Ovary (tissue), 9 donors: ENCODE measurements around the gene RBM48. TPM values are rescaled to one million over a fixed set of nuclear protein-coding genes. Genes with fewer than 3 reads are reported as not detected.
A peak's percentile ranks its signal among the peaks of the same experiment; 100 is the strongest.
"Not testable (repeated sequence)": the region's sequence is repeated elsewhere in the genome, so short reads cannot be mapped to it uniquely, and the experiment has no call there.

Source experiments
- DNase-seq, 5 donors: peaks; one replicate each; pipeline ENCODE4 v3.0.0-alpha.2; 2019 to 2020
- H3K27ac ChIP-seq, 2 donors: fragments of 200-600 bp; one replicate each; pipeline versions ENCODE4 v1.5.1 to v1.8.0; 2019 to 2022
- H3K27me3 ChIP-seq: fragments of 200-600 bp; one replicate; pipeline ENCODE4 v1.8.0; 2022
- H3K36me3 ChIP-seq: fragments of 200-600 bp; sonication (generic); one replicate; pipeline ENCODE4 v1.5.1; 2019
- H3K4me1 ChIP-seq: one replicate; pipeline ENCODE4 v1.8.1; 2013; ENCODE audit warnings: mild to moderate bottlenecking, moderate library complexity; ENCODE audit not compliant: insufficient read depth
- H3K4me3 ChIP-seq: fragments of 200-600 bp; sonication (generic); one replicate; pipeline ENCODE4 v1.5.1; 2017
- H3K9me3 ChIP-seq, 2 donors: fragments of 200-600 bp in 1 of 2; sonication (generic) in 1 of 2; one replicate each; pipeline versions ENCODE4 v1.5.1 to v1.8.1; 2013 to 2019; ENCODE audit warnings: mild to moderate bottlenecking in 1 of 2, moderate library complexity in 1 of 2
- EP300 ChIP-seq: sonication (generic); formaldehyde crosslinking; IDR thresholded peaks from one replicate; pipeline ENCODE4 v1.6.1; 2017; ENCODE audit warnings: antibody characterized with exemption
- POLR2A ChIP-seq: fragments of 450-650 bp; IDR thresholded peaks from one replicate; pipeline ENCODE4 v1.6.1; 2017; ENCODE audit warnings: antibody characterized with exemption, mild to moderate bottlenecking, moderate library complexity
- WGBS, 3 donors: extraction: QIAGEN DNeasy Blood & Tissue Kit in 1 of 3; methylation state at CpG; one replicate each; pipeline versions ENCODE4 v1.1.5 to v1.1.7; 2013 to 2017; 5-methylcytosine and 5-hydroxymethylcytosine counted together
- intact Hi-C, 4 donors: fragments of 100-400 bp; cut with DNase I; formaldehyde crosslinking; loops; one replicate each; pipeline versions ENCODE4 v1.11.0 to v1.15.1; 2022 to 2023
- polyA plus RNA-seq, 2 donors: library from polyadenylated mRNA; stranded (reverse); fragments of 200-250 nt in 1 of 2; fragments of 350-450 nt in 1 of 2; fragmentation: Illumina TruSeq in 1 of 2; extraction: RNeasy Lipid Tissue Mini Kit (QIAGEN cat#74804) in 1 of 2; gene quantifications; one replicate each; pipeline ENCODE4 v1.2.3, GENCODE V29; 2013 to 2014
- total RNA-seq, 7 donors: library from RNA; depleted of rRNA in 2 of 7; stranded (reverse); fragments of >200 nt in 2 of 7; fragmentation: NEBNext Ultra II Directional in 3 of 7; extraction: Animal tissue kit (Norgen Biotek cat#: 25700) in 3 of 7; gene quantifications; one replicate each; pipeline versions ENCODE4 v1.1.0 to v1.2.4, GENCODE V29; 2016 to 2023
- TF ChIP-seq, protein P1 (sequence below), 3 donors: fragments of 450-650 bp in 2 of 3; fragments of 200-600 bp in 1 of 3; IDR thresholded peaks; one replicate each; pipeline versions ENCODE4 v1.5.1 to v1.8.0; 2016 to 2022; ENCODE audit warnings: antibody characterized with exemption in 3 of 3, mild to moderate bottlenecking in 1 of 3
- donor health status: DM: no; HTN: no; CAD: no; lungs with moderate emphysema.
- donor health status: DM: no; HTN: no; CAD: no.
- donor health status: Bipolar disorder and iron deficiency.
- donor health status: DM: yes; HTN: yes; CAD: no.
- donor health status: DM: no; HTN: no; CAD: no.
- donor health status: DM: yes; HTN: yes; CAD: no.

RBM48 gene
- total and polyA plus RNA-seq, 9 donors = 7.5 to 24.4 (median 13.6) TPM

DNA sequence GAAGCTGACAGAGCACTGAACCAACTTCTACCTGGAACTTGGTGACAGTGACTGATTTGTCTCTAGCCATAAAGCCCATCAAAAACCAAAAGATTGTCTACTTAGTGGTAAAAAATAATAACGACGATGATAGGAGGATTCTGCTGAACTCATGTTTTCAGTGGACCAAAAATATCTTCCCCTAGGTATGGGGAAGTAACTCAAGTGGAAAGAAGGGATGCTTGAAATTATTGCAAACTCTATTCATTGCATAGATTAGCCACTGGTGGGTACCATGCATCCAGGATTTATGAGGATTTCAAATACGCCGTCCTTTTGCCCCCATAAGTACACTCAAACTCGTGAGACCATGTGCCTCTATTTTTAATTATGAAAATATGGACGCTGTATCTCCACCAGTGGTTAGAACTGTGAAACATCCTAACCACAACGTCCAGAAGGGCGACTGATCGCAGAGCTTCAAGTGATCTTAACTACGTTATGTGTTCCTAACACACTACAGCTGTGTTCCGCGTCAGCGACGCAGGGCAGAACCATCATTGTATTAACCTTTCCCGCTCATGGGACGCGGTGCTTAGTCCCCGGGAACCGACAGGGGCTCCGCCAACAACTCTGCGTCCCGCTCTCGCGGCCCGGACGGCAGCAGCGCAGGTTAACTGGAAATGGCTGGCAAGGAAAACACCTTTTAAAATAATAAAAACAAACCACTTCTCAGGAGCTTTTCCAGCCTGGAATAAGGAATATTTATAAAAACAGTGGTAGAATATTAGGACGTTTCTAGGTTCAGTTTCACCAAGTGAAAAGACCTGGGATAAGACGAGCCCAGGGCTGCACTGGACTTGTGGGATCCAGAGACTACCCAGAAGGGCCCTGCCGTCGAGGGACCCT lies 1.1 kb upstream of the RBM48 start:
- TF ChIP-seq POLR2A = no peak
- Histone ChIP-seq H3K27ac (peak overlapping the region; percentile 43 to 63), H3K9me3 (no peaks in the 10 kb centered on the region), H3K27me3 (no peaks in the 10 kb centered on the region), H3K4me3 (peak overlapping the region; percentile 99), H3K4me1 (no peaks in the 10 kb centered on the region), H3K36me3 (no peaks in the 10 kb centered on the region)
- peak in 4 of 5 donors; percentile 33 to 56 (median 42) for DNase-seq
- intact Hi-C loops = no loop called here
- WGBS, 3 donors = 0 to 1% (median 1%) methylated on average over 31 of the region's 31 CpGs

DNA sequence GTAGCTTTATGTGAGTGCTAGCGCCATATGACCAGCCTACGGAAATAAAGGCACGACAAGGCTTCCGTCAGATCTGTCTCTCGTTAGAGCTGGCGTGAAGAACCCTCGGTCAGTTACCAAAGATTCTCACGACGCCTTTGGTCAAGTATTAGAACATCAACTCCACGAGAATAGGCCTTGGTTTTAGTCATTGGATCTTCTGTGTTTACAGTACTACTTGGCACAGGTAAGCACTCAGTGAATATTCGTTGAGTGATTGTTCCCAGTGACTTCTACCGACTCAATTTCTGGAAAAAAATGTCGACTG lies 316 bp downstream of the RBM48 start:
- TF ChIP-seq POLR2A (no peak), EP300 (no peak)
- TF ChIP-seq, protein P1, sequence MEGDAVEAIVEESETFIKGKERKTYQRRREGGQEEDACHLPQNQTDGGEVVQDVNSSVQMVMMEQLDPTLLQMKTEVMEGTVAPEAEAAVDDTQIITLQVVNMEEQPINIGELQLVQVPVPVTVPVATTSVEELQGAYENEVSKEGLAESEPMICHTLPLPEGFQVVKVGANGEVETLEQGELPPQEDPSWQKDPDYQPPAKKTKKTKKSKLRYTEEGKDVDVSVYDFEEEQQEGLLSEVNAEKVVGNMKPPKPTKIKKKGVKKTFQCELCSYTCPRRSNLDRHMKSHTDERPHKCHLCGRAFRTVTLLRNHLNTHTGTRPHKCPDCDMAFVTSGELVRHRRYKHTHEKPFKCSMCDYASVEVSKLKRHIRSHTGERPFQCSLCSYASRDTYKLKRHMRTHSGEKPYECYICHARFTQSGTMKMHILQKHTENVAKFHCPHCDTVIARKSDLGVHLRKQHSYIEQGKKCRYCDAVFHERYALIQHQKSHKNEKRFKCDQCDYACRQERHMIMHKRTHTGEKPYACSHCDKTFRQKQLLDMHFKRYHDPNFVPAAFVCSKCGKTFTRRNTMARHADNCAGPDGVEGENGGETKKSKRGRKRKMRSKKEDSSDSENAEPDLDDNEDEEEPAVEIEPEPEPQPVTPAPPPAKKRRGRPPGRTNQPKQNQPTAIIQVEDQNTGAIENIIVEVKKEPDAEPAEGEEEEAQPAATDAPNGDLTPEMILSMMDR (IDR thresholded peaks at IDR 0.05) = no peak
- DNase-seq = no peak
- intact Hi-C loops = no loop called here
- H3K4me1 ChIP-seq = no peaks in the 10 kb centered on the region
- H3K4me3 ChIP-seq = peak overlapping the region; percentile 99
- H3K27me3 ChIP-seq = no peaks in the 10 kb centered on the region
- H3K27ac ChIP-seq = peak overlapping the region; percentile 65 to 81
- H3K36me3 ChIP-seq = no peaks in the 10 kb centered on the region
- no peaks in the 10 kb centered on the region for H3K9me3 ChIP-seq
- WGBS, 3 donors = 0% methylated on average over 13 of the region's 13 CpGs

DNA sequence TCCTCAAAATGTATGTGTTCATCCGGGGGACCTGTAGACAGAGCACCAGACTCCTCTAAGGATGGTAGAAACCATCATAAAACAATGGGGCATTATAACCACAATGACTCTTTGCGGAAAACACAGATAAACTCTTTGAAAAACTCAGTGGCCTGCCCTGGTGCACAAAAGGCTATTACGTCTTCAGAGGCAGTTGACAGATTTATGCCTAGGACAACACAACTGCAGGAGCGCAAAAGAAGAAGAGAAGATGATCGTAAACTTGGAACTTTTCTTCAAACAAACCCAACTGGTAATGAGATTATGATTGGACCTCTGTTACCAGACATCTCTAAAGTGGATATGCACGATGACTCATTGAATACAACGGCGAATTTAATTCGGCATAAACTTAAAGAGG lies 6.0 kb downstream of the RBM48 start:
- intact Hi-C loops = no loop called here
- Histone ChIP-seq H3K4me1 (no peaks in the 10 kb centered on the region), H3K27me3 (no peaks in the 10 kb centered on the region), H3K36me3 (no peaks in the 10 kb centered on the region), H3K27ac (no peak overlapping the region), H3K9me3 (no peaks in the 10 kb centered on the region), H3K4me3 (no peak overlapping the region)
- TF ChIP-seq POLR2A (no peak), EP300 (no peak)
- TF ChIP-seq, protein P1 (IDR thresholded peaks at IDR 0.05) = no peak
- DNase-seq = no peak
- 80 to 86% (median 84%) methylated on average over 9 of the region's 9 CpGs for WGBS, 3 donors

DNA sequence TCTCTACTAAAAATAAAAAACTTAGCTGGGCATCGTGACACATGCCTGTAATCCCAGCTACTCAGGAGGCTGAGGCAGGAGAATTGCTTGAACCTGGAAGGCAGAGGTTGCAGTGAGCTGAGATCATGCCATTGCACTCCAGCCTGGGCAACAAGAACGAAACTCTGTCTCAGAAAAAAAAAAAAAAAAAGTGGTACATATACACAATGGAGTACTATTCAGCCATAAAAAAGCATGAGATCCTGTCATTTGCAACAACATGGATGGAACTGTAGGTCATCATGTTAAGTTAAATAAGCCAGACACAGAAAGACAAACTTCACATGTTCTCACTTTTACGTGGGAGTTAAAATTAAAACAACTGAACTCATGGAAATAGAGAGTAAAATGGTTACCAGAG lies 14.9 kb downstream of the RBM48 start:
- H3K27me3 ChIP-seq, H3K36me3 ChIP-seq, H3K9me3 ChIP-seq, DNase-seq, intact Hi-C loops, H3K4me3 ChIP-seq, H3K27ac ChIP-seq, H3K4me1 ChIP-seq: not testable (repeated sequence)
- WGBS, 3 donors = 88 to 98% (median 93%) methylated on average over 3 of the region's 3 CpGs

DNA sequence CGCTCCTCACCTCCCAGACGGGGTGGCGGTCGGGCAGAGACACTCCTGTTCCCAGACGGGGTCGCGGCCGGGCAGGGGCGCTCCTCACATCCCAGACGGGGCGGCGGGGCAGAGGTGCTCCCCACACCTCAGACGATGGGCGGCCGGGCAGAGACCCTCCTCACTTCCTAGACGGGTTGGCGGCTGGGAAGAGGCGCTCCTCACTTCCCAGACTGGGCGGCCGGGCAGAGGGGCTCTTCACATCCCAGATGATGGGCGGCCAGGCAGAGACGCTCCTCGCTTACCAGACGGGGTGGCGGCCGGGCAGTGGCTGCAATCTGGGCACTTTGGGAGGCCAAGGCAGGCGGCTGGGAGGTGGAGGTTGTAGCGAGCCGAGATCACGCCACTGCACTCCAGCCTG lies 16.5 kb downstream of the RBM48 start:
- intact Hi-C loops, H3K4me3 ChIP-seq, H3K4me1 ChIP-seq, H3K36me3 ChIP-seq, H3K27ac ChIP-seq, H3K27me3 ChIP-seq, H3K9me3 ChIP-seq, DNase-seq: not testable (repeated sequence)
- WGBS, 3 donors = 94 to 96% (median 95%) methylated on average over 29 to 30 of the region's 30 CpGs

DNA sequence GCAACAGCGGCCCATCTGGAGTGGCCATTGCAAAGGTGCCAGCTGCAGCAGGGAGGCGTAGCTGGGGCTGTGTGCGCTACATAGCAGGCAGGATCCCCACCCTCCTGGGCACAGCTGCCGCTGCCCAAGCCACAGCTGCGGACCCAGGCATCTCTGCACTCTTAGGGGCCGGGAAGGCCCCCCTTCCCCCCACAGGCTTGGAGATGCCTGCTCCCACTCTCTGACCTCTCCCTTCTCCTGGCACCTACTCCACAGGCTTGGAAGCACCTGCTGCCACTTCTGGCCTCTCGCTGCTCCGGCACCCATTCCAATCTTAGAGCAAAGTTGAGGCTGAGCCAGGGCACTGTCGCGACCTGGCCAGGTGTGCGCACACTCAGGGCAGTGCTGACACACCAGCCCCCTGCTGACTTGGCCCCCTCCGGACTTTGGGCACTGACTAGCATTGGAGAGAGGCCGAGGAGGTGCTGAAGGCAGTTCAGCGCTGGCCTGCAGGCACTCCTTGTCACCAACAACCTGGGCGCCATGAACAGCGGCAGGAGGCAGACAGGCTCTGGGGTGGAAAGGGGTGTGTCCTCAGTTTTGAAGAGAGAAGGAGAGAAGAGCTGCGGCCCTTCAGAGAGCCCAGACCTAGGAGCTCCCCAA lies 18.4 kb downstream of the RBM48 start:
- Histone ChIP-seq H3K4me3 (no peak overlapping the region), H3K9me3 (no peaks in the 10 kb centered on the region), H3K4me1 (no peaks in the 10 kb centered on the region), H3K27ac (no peak overlapping the region), H3K27me3 (no peaks in the 10 kb centered on the region), H3K36me3 (no peaks in the 10 kb centered on the region)
- WGBS, 3 donors = 88 to 90% (median 90%) methylated on average over 17 of the region's 17 CpGs
- DNase-seq = no peak
- TF ChIP-seq EP300 (no peak), POLR2A (no peak)
- TF ChIP-seq, protein P1 (IDR thresholded peaks at IDR 0.05) = no peak
- intact Hi-C loops = no loop called here
